Liver (tissue), 9 donors: ENCODE measurements around the gene FASTK. TPM values are rescaled to one million over a fixed set of nuclear protein-coding genes. Genes with fewer than 3 reads are reported as not detected.

ENCODE experiments used
- DNase-seq: peaks from one replicate; pipeline ENCODE4 v3.0.0-alpha.2; 2017; ENCODE audit warnings: low spot score
- H3K27ac ChIP-seq, 2 donors: one replicate each; pipeline ENCODE4 v1.7.0; 2013; ENCODE audit warnings: inconsistent platforms in 2 of 2, low read length in 2 of 2, control low read depth in 1 of 2, low read depth in 1 of 2, mild to moderate bottlenecking in 1 of 2
- H3K27me3 ChIP-seq, 4 donors: one replicate each; pipeline versions ENCODE4 v1.6.1 to v1.7.0; 2013; ENCODE audit warnings: low read length in 3 of 4, inconsistent platforms in 1 of 4, mild to moderate bottlenecking in 1 of 4, moderate library complexity in 1 of 4; ENCODE audit not compliant: control insufficient read depth in 4 of 4, insufficient read depth in 4 of 4
- H3K36me3 ChIP-seq, 4 donors: one replicate each; pipeline versions ENCODE4 v1.6.1 to v1.7.0; 2013; ENCODE audit warnings: low read length in 3 of 4, mild to moderate bottlenecking in 3 of 4, low read depth in 1 of 4, moderate library complexity in 1 of 4; ENCODE audit not compliant: control insufficient read depth in 4 of 4, insufficient read depth in 3 of 4
- H3K4me1 ChIP-seq, 4 donors: one replicate each; pipeline versions ENCODE4 v1.6.1 to v1.7.0; 2013; ENCODE audit warnings: low read length in 3 of 4, mild to moderate bottlenecking in 3 of 4, moderate library complexity in 1 of 4; ENCODE audit not compliant: control insufficient read depth in 4 of 4, insufficient read depth in 4 of 4
- H3K4me3 ChIP-seq, 3 donors: one replicate each; pipeline versions ENCODE4 v1.6.1 to v1.7.0; 2013; ENCODE audit warnings: low read length in 3 of 3, control low read depth in 1 of 3, low read depth in 1 of 3, mild to moderate bottlenecking in 1 of 3
- H3K9ac ChIP-seq, 2 donors: one replicate each; pipeline ENCODE4 v1.7.0; 2013; ENCODE audit warnings: low read length in 2 of 2, mild to moderate bottlenecking in 2 of 2, moderate library complexity in 2 of 2, control low read depth in 1 of 2, low read depth in 1 of 2
- H3K9me3 ChIP-seq, 4 donors: one replicate each; pipeline versions ENCODE4 v1.6.1 to v1.7.0; 2013; ENCODE audit warnings: low read length in 3 of 4; ENCODE audit not compliant: control insufficient read depth in 4 of 4
- ATF3 ChIP-seq: IDR thresholded peaks from 2 replicates; pipeline ENCODE4 v1.6.1; 2016; ENCODE audit warnings: antibody characterized with exemption
- EGR1 ChIP-seq, 2 donors: IDR thresholded peaks; 2 replicates each; pipeline ENCODE4 v1.6.1; 2016 to 2018; ENCODE audit warnings: antibody characterized with exemption in 2 of 2, low read depth in 2 of 2
- FOXA1 ChIP-seq: IDR thresholded peaks from 2 replicates; pipeline ENCODE4 v1.6.1; 2016; ENCODE audit warnings: antibody characterized with exemption
- GABPA ChIP-seq, 2 donors: IDR thresholded peaks in 1 of 2; conservative IDR thresholded peaks in 1 of 2; 2 replicates each; pipeline ENCODE4 v1.6.1; 2016; ENCODE audit warnings: antibody characterized with exemption in 2 of 2, mild to moderate bottlenecking in 1 of 2, moderate library complexity in 1 of 2
- HNF4A ChIP-seq, 2 donors: conservative IDR thresholded peaks; 2 replicates each; pipeline ENCODE4 v1.6.1; 2016; ENCODE audit warnings: antibody characterized with exemption in 2 of 2, mild to moderate bottlenecking in 2 of 2
- HNF4G ChIP-seq: IDR thresholded peaks from 2 replicates; pipeline ENCODE4 v1.6.1; 2016; ENCODE audit warnings: antibody characterized with exemption
- JUND ChIP-seq, 2 donors: IDR thresholded peaks; 2 replicates each; pipeline ENCODE4 v1.6.1; 2016; ENCODE audit warnings: antibody characterized with exemption in 2 of 2
- MAX ChIP-seq: IDR thresholded peaks from 2 replicates; pipeline ENCODE4 v1.6.1; 2016; ENCODE audit warnings: antibody characterized with exemption
- NR2F2 ChIP-seq: IDR thresholded peaks from 2 replicates; pipeline ENCODE4 v1.6.1; 2016; ENCODE audit warnings: antibody characterized with exemption
- RAD21 ChIP-seq, 2 donors: IDR thresholded peaks; 2 replicates each; pipeline ENCODE4 v1.6.1; 2016; ENCODE audit warnings: antibody characterized with exemption in 2 of 2, mild to moderate bottlenecking in 2 of 2
- RXRA ChIP-seq, 2 donors: IDR thresholded peaks; 2 replicates each; pipeline ENCODE4 v1.6.1; 2017 to 2018; ENCODE audit warnings: antibody characterized with exemption in 2 of 2, mild to moderate bottlenecking in 1 of 2
- SP1 ChIP-seq: IDR thresholded peaks from 2 replicates; pipeline ENCODE4 v1.6.1; 2018; ENCODE audit warnings: antibody characterized with exemption, mild to moderate bottlenecking
- ZBTB33 ChIP-seq: IDR thresholded peaks from 2 replicates; pipeline ENCODE4 v1.6.1; 2016; ENCODE audit warnings: antibody characterized with exemption
- WGBS: extraction: QIAGEN DNeasy Blood & Tissue Kit; methylation state at CpG from one replicate; pipeline ENCODE4 v1.1.7; 2013; 5-methylcytosine and 5-hydroxymethylcytosine counted together
- polyA plus RNA-seq, 2 donors: library from polyadenylated mRNA; stranded (reverse) in 1 of 2; unstranded in 1 of 2; fragments of 200-250 nt in 1 of 2; fragments of >200 nt in 1 of 2; fragmentation: Nextera tagmentation in 1 of 2; extraction: Ambion mirVana in 1 of 2; gene quantifications; one replicate each; pipeline versions ENCODE4 v1.2.1 to v1.2.3, GENCODE V29; 2013 to 2015
- total RNA-seq, 2 donors: library from RNA; depleted of rRNA; stranded (reverse); fragments of >200 nt; gene quantifications; one replicate each; pipeline ENCODE4 v1.2.3, GENCODE V29; 2014
- donor health status: healthy.
- donor health status: healthy.
- donor health status: healthy.
- donor health status: healthy.
- donor health status: healthy.

Gene FASTK
- total and polyA plus RNA-seq, 4 donors, result 31.1 to 62.8 (median 43.7) TPM

- DNase-seq, result no peak
- Histone ChIP-seq H3K4me1 (no peaks in the 10 kb centered on the region), H3K27ac (no peak overlapping the region), H3K36me3 (peaks cover 5 to 37% (median 14%) of the 10 kb centered on the region in 4 donors), H3K9ac (no peak overlapping the region), H3K4me3 (no peak overlapping the region), H3K27me3 (no peaks in the 10 kb centered on the region), H3K9me3 (no peaks in the 10 kb centered on the region)
- 94% methylated on average over 24 of the region's 24 CpGs for WGBS
- TF ChIP-seq JUND (IDR thresholded peaks at IDR 0.05) (no peak), GABPA (IDR thresholded peaks at IDR 0.05 in 1 of 2, conservative IDR thresholded peaks at IDR 0.05 in 1 of 2) (no peak), SP1 (no peak)
Observed at GRCh38 chr7:151122276-151122675, 41.7 kb upstream of the FASTK start.

GRCh38 chr7:151121380-151122170 is 41.0 kb upstream of the FASTK start:
- Histone ChIP-seq H3K27me3 (no peaks in the 10 kb centered on the region), H3K4me1 (no peaks in the 10 kb centered on the region), H3K36me3 (peaks cover 5 to 37% (median 14%) of the 10 kb centered on the region in 4 donors), H3K9me3 (no peaks in the 10 kb centered on the region), H3K9ac (no peak overlapping the region), H3K4me3 (no peak overlapping the region), H3K27ac (no peak overlapping the region)
- DNase-seq, result no peak
- TF ChIP-seq RXRA (IDR thresholded peaks at IDR 0.05) (no peak), FOXA1 (no peak), JUND (IDR thresholded peaks at IDR 0.05) (no peak)
- WGBS, result 84% methylated on average over 30 of the region's 30 CpGs

GRCh38 chr7:151120896-151121295 is 40.3 kb upstream of the FASTK start:
- no peak for DNase-seq
- WGBS, result 92% methylated on average over 22 of the region's 22 CpGs
- H3K36me3 ChIP-seq, result peaks cover 5 to 37% (median 14%) of the 10 kb centered on the region in 4 donors

More at GRCh38 chr7:151120896-151121295, 40.3 kb upstream of the FASTK start:
- no peak overlapping the region for H3K27ac ChIP-seq
- no peak overlapping the region for H3K9ac ChIP-seq
- TF ChIP-seq FOXA1 (no peak), RAD21 (IDR thresholded peaks at IDR 0.05) (no peak), EGR1 (IDR thresholded peaks at IDR 0.05; ENCODE audit: low read depth in 2 of 2) (no peak), NR2F2 (no peak), JUND (IDR thresholded peaks at IDR 0.05) (no peak), ZBTB33 (no peak), ATF3 (no peak), HNF4A (conservative IDR thresholded peaks at IDR 0.05) (no peak), HNF4G (no peak), MAX (no peak)
- H3K9me3 ChIP-seq, result no peaks in the 10 kb centered on the region
- no peak overlapping the region for H3K4me3 ChIP-seq
- no peaks in the 10 kb centered on the region for H3K4me1 ChIP-seq
- no peaks in the 10 kb centered on the region for H3K27me3 ChIP-seq
